Myocyte (in vitro differentiated cells): Measurements from ENCODE around the gene RPL5. TPM values are rescaled to one million over a fixed set of nuclear protein-coding genes. Genes with fewer than 3 reads are reported as not detected.

Experiments
- DNase-seq: peaks from one replicate; pipeline ENCODE4 v3.0.0-alpha.2; 2012; ENCODE audit warnings: low read depth
- total RNA-seq: library from RNA; depleted of rRNA; stranded (reverse); fragments of >200 nt; gene quantifications from 2 replicates; pipeline ENCODE4 v1.2.3, GENCODE V29; 2014

RPL5 gene
- total RNA-seq, 1 donor from 2014 or later: 1,276 TPM

GRCh38 chr1:92817986-92818764 lies 13.7 kb upstream of the RPL5 start:
- peak; percentile 44 for DNase-seq

GRCh38 chr1:92820024-92820423 lies 11.8 kb upstream of the RPL5 start:
- DNase-seq: no peak

GRCh38 chr1:92820551-92820950 lies 11.3 kb upstream of the RPL5 start:
- no peak for DNase-seq

GRCh38 chr1:92822879-92823278 lies 9.0 kb upstream of the RPL5 start:
- DNase-seq: peak; percentile 87

GRCh38 chr1:92826792-92827191 lies 5.0 kb upstream of the RPL5 start:
- DNase-seq: no peak

GRCh38 chr1:92831368-92831761 lies 475 bp upstream of the RPL5 start:
- DNase-seq: no peak

GRCh38 chr1:92832537-92833114 lies 786 bp downstream of the RPL5 start:
- DNase-seq: no peak

- no peak for DNase-seq
Measured at GRCh38 chr1:92833840-92834239, 2.0 kb downstream of the RPL5 start.

GRCh38 chr1:92834617-92835016 lies 2.8 kb downstream of the RPL5 start:
- DNase-seq: no peak

GRCh38 chr1:92837062-92837461 lies 5.2 kb downstream of the RPL5 start:
- no peak for DNase-seq

GRCh38 chr1:92838519-92838918 lies 6.7 kb downstream of the RPL5 start:
- no peak for DNase-seq

GRCh38 chr1:92839442-92839841 lies 7.6 kb downstream of the RPL5 start:
- no peak for DNase-seq

GRCh38 chr1:92840600-92840999 lies 8.8 kb downstream of the RPL5 start:
- DNase-seq: no peak

GRCh38 chr1:92842082-92843045 lies 10.5 kb downstream of the RPL5 start:
- no peak for DNase-seq

- DNase-seq: no peak
Measured at GRCh38 chr1:92843046-92843423, 11.2 kb downstream of the RPL5 start.

- no peak for DNase-seq
Measured at GRCh38 chr1:92843429-92844352, 11.9 kb downstream of the RPL5 start.

- DNase-seq: no peak
Measured at GRCh38 chr1:92844439-92844838, 12.6 kb downstream of the RPL5 start.

GRCh38 chr1:92845908-92846307 lies 14.1 kb downstream of the RPL5 start:
- DNase-seq: no peak

GRCh38 chr1:92848201-92848600 lies 16.4 kb downstream of the RPL5 start:
- no peak for DNase-seq

- DNase-seq: no peak
Measured at GRCh38 chr1:92850019-92850418, 18.2 kb downstream of the RPL5 start.

- peak; percentile 50 for DNase-seq
Measured at GRCh38 chr1:92851729-92852128, 19.9 kb downstream of the RPL5 start.
